Left lung (tissue), 14 donors: ENCODE measurements around the gene PCK1. TPM values are rescaled to one million over a fixed set of nuclear protein-coding genes. Genes with fewer than 3 reads are reported as not detected.
"Not testable (repeated sequence)": the region's sequence is repeated elsewhere in the genome, so short reads cannot be mapped to it uniquely, and the experiment has no call there.

Source experiments
- ATAC-seq: fragments of 200-7000 bp; cut with Tn5 transposase; one replicate; pipeline ENCODE4 v1.9.1; 2020; ENCODE audit warnings: moderate library complexity
- DNase-seq, 4 donors: peaks; one replicate each; pipeline ENCODE4 v3.0.0-alpha.2; 2013 to 2020
- H3K27ac ChIP-seq, 2 donors: fragments of 200-600 bp; sonication (generic) in 1 of 2; one replicate each; pipeline versions ENCODE4 v1.5.0 to v1.8.0; 2020 to 2021
- H3K27me3 ChIP-seq, 2 donors: fragments of 200-600 bp; sonication (generic) in 1 of 2; one replicate each; pipeline versions ENCODE4 v1.5.0 to v1.8.0; 2020 to 2021
- H3K36me3 ChIP-seq, 2 donors: fragments of 200-600 bp; sonication (generic) in 1 of 2; one replicate each; pipeline versions ENCODE4 v1.5.0 to v1.8.0; 2020 to 2021
- H3K4me1 ChIP-seq, 2 donors: fragments of 200-600 bp; one replicate each; pipeline ENCODE4 v1.8.0; 2021
- H3K4me3 ChIP-seq, 2 donors: fragments of 200-600 bp; sonication (generic) in 1 of 2; one replicate each; pipeline versions ENCODE4 v1.5.0 to v1.8.0; 2020 to 2021; ENCODE audit warnings: mild to moderate bottlenecking in 1 of 2
- H3K9me3 ChIP-seq, 2 donors: fragments of 200-600 bp; sonication (generic) in 1 of 2; one replicate each; pipeline versions ENCODE4 v1.5.0 to v1.8.0; 2020 to 2021
- CTCF ChIP-seq, 2 donors: fragments of 200-600 bp; sonication (generic) in 1 of 2; IDR thresholded peaks; one replicate each; pipeline versions ENCODE4 v1.5.0 to v1.8.0; 2021; ENCODE audit warnings: antibody characterized with exemption in 2 of 2
- intact Hi-C, 2 donors: fragments of 100-400 bp; cut with DNase I; formaldehyde crosslinking; loops; one replicate each; pipeline versions ENCODE4 v1.11.2 to v1.14.2; 2022
- long read RNA-seq, 12 donors: library from polyadenylated mRNA in 2 of 12; unstranded in 2 of 12; transcript quantifications; one replicate each; pipeline ENCODE4 v2.0.0 and lab custom pipeline, GENCODE V29; 2019 to 2026
- polyA plus RNA-seq, 6 donors: library from polyadenylated mRNA; unstranded; fragments of 120-200 nt; gene quantifications; one replicate each; pipeline ENCODE4 v1.2.1, GENCODE V29; 2013; ENCODE audit not compliant: insufficient read length in 6 of 6
- total RNA-seq, 2 donors: library from RNA; stranded (reverse); fragmentation: NEBNext Ultra II Directional; extraction: Animal tissue kit (Norgen Biotek cat#: 25700); gene quantifications; one replicate each; pipeline ENCODE4 v1.2.1, GENCODE V29; 2021
- donor health status: DM: no; HTN: yes; CAD: no.
- donor health status: DM: no; HTN: no; CAD: no.

PCK1 gene
- total RNA-seq (not detected), polyA plus RNA-seq (under 1 TPM; 0.08 to 0.41 (median 0.29) TPM)
- long read RNA-seq, donor 1: 0 reads
- long read RNA-seq, donor 2: 0 reads
- long read RNA-seq, donor 3: 0 reads
- long read RNA-seq, donor 4: 0 reads
- long read RNA-seq, donor 5: 0 reads
- long read RNA-seq, donor 6: 0 reads
- long read RNA-seq, donor 7: 0 reads
- long read RNA-seq, donor 8: 0 reads
- long read RNA-seq, donor 9: 0 reads
- long read RNA-seq, donor 10: 0 reads
- long read RNA-seq, donor 11: 0 reads
- long read RNA-seq, donor 12: 0 reads

GRCh38 chr20:57560554-57561355 lies at the start of gene PCK1:
Gene PCK1 (plus strand): TSS chr20:57561110. CDS start chr20:57561412, 302 bp downstream.
- peak in 1 of 4 donors; percentile 45 for DNase-seq
- Histone ChIP-seq H3K27me3 (peaks cover 0 to 40% of the 10 kb centered on the region in 2 donors), H3K27ac (no peak within 1 kb of the TSS), H3K9me3 (no peaks in the 10 kb centered on the region), H3K4me3 (no peak within 1 kb of the TSS), H3K4me1 (no peaks in the 10 kb centered on the region), H3K36me3 (no peaks in the 10 kb centered on the region)
- ATAC-seq: peak; percentile 29
- intact Hi-C loops: no loop called here
- no peak for TF ChIP-seq CTCF (IDR thresholded peaks at IDR 0.05)

DNA sequence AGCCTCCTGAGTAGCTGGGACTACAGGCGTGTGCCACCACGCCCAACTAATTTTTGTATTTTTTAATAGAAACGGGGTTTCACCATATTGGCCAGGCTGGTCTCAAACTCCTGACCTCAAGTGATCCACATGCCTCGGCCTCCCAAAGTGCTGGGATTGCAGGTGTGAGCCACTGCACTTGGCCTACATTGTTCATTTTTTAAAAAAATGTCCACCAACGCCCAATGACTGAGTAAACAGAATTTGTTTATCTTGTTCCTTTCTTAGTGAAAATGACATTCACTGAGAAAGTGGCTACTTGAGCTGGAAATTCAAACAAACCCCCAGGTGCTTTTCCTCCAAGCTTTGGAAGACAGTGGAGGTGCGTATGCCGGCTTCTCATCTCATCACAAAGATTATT lies 49.2 kb upstream of the PCK1 start:
- H3K27ac ChIP-seq, H3K4me3 ChIP-seq, DNase-seq, H3K36me3 ChIP-seq, H3K4me1 ChIP-seq, H3K9me3 ChIP-seq: not testable (repeated sequence)
- H3K27me3 ChIP-seq: peaks cover 0 to 36% of the 10 kb centered on the region in 2 donors
- intact Hi-C loops: loop anchor here in 1 of 2 donors (10.0 kb wide), 1 partner anchor 703 kb away; no protein-coding TSS in a partner anchor
- peak; percentile 60 for ATAC-seq

DNA sequence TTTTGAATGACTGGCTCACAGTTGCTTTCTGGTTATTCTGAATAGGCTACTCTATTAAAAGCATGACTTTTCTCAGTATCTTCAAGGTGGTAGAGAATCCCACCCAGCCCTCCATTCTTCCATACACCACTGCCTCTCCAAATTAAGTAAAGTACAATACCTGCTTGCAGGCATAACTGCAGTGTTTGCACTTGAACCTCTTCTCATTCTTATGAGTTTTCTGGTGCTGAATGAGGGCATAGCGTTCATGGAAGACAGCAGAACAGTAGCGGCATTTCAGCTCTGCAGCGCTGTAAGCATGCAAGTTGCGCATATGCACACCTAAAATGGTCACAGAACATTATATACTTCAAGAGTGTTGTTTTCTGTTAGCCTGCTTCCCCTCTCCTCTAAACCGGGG lies 48.5 kb upstream of the PCK1 start:
- ATAC-seq (peak; percentile 72), DNase-seq (no peak)
- no peak for TF ChIP-seq CTCF (IDR thresholded peaks at IDR 0.05)
- intact Hi-C loops: loop anchor here in 1 of 2 donors (10.0 kb wide), 1 partner anchor 702 kb away; no protein-coding TSS in a partner anchor
- peaks cover 0 to 7% of the 10 kb centered on the region in 2 donors for H3K4me1 ChIP-seq
- H3K36me3 ChIP-seq: no peaks in the 10 kb centered on the region
- H3K27ac ChIP-seq: peak overlapping the region in 1 of 2 donors; percentile 8
- peaks cover 0 to 29% of the 10 kb centered on the region in 2 donors for H3K27me3 ChIP-seq
- no peaks in the 10 kb centered on the region for H3K9me3 ChIP-seq
- H3K4me3 ChIP-seq: no peak overlapping the region

DNA sequence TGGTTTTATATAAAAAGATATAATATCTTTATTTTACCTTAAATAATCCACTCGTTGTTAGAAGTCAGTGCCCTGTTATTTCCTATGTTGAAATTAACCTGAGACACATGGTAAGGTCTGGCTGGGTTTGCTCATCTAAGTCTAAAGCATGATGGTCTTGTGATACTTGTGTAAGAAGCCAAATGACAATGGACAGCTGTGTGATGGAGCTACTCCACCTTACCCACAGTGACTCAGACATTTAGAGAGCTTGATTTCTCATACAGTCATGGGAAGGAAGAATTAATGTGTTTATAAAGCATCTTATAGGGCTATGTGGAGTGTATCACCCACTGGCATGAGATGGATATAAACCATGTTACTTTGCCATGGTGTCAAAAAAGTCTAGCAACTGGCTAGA lies 47.7 kb upstream of the PCK1 start:
- Histone ChIP-seq H3K4me1 (peaks cover 0 to 7% of the 10 kb centered on the region in 2 donors), H3K4me3 (no peak overlapping the region), H3K27ac (no peak overlapping the region), H3K9me3 (no peaks in the 10 kb centered on the region), H3K27me3 (peaks cover 0 to 23% of the 10 kb centered on the region in 2 donors), H3K36me3 (no peaks in the 10 kb centered on the region)
- intact Hi-C loops: loop anchor here in 1 of 2 donors (10.0 kb wide), 1 partner anchor 702 kb away; no protein-coding TSS in a partner anchor
- ATAC-seq (peak; percentile 2), DNase-seq (no peak)
- TF ChIP-seq CTCF (IDR thresholded peaks at IDR 0.05): no peak

- DNase-seq (peak in 3 of 4 donors; percentile 53 to 81 (median 56)), ATAC-seq (peak; percentile 82)
- H3K4me1 ChIP-seq: peaks cover 0 to 7% of the 10 kb centered on the region in 2 donors
- H3K4me3 ChIP-seq: no peak overlapping the region
- intact Hi-C loops: loop anchor here in 1 of 2 donors (2.0 to 10.0 kb wide), 2 partner anchors 80 to 700 kb away; no protein-coding TSS in a partner anchor
- no peaks in the 10 kb centered on the region for H3K9me3 ChIP-seq
- no peak overlapping the region for H3K27ac ChIP-seq
- H3K27me3 ChIP-seq: peaks cover 0 to 12% of the 10 kb centered on the region in 2 donors
- no peaks in the 10 kb centered on the region for H3K36me3 ChIP-seq
- TF ChIP-seq CTCF (IDR thresholded peaks at IDR 0.05): peak; percentile 59 to 79
These were observed 46.6 kb upstream of the PCK1 start for GRCh38 chr20:57514273-57514751.
